Activated CD4-positive, CD25-positive, alpha-beta regulatory T cell treated with anti-CD3 and anti-CD28 coated beads, Interleukin-2, amount 50 U/mL, for 72 hours (primary cell): ENCODE data around the gene ACIN1.

Source experiments
- DNase-seq: peaks from one replicate; pipeline ENCODE4 v3.0.0; 2021

ACIN1 gene

DNA sequence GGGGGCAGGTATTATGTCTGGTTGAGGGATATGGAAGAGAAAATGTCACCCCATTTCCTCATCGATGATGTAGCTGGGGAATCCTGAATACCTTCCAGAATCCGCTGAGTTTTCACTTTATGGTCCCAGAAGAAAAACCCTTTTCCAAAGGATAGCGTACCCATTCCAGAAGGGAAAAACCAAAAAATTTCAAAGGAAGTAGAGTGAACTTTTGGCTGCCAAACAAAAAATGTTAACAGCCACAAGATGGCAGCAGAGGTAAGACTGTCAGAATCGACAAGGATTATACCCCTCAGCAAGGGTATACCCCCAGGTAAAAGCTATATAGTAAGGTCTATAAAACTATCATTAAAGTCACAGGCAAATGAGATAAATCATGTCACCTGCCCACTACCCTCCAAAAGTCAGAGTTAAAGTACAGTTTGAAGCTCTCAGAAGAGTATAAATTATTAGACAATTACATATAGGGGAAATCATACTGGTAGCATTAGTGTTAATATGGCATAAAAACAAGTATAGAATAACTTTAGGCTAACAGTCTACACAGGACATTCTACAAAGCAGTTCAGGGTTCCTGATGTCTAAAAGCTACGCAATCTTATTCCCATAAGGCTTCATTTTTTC lies 18.0 kb downstream of the ACIN1 start:
- no peak for DNase-seq

DNA sequence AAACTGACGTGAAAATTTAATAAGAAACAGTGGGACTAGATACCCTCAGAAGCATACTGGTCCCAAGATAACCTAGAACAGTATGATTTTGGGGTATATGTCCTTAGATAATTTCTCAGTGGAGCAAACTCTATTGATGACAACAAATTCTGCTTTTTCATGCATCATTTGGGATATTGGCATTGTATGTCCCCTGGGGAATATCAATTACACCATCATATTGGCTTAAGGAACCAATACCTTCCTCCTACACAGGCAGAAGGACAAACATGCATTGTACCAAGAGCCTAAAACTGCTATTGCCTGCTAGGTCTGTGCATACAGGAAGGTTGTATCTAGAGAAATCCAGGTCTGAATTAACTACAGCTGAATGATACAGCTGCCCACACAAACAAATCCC lies 20.0 kb downstream of the ACIN1 start:
- DNase-seq, result no peak

DNA sequence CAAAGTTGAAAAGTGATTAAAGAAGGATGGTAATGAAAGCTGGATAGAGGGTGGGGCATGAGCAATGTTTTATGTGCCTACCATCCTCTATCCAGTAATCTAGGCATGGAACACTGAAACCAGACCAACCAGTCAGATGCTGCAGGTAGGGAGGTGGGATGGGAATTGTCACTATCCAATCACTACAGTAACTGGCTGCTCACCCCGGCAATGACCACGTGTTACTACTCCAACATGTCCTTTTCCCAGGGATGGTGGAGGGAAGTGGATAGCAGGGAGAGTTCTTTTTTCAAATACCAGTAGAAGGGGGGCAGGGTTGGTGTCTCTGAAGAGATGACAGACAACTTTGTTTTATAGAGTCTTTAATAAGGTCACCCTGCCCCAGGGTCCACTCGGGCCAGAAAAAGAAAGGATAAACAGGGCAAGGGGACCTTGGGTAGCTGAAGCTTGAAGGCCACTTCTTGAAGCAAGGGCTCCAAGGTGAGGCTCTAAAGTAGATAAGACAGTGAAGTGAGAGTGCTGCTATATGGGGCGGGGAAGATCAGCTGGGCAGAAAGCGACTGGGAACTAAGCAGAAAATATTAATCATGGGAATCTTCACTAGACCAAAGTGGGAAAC lies 22.9 kb downstream of the ACIN1 start:
- DNase-seq, result no peak

DNA sequence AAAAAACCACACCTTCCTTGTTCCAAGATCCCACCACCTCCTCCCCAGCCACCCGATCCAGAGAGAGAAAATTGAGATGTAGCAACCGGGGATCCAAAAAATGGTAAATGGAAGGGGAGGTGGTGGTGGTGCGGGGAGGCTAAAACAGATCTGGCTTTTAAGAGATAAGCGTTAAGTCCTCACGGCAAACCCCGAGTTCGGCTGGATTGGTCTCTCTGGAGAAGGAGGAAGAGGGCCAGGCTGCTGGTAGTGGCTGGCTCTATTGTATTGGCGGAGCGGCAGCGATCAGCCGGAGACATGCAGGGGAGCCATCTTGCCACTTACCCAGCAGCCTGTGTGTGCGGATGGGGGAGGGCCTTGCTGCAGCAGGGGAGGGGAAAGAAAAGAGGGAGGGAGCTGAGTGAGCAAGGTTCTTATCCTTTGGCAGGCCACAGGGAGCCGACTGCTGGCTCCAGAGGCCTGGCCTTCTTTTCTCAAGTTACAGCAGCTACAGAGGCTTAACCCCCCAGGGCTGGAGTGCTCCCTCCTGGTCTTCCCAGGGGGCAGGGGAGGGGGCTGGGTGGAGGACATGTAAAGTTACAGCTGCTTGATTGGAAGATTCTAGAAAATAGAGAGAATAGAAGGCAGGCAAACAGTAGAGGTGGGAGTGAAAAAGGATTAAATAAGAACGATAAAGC lies 23.6 kb downstream of the ACIN1 start:
- peak; percentile 74 for DNase-seq

DNA sequence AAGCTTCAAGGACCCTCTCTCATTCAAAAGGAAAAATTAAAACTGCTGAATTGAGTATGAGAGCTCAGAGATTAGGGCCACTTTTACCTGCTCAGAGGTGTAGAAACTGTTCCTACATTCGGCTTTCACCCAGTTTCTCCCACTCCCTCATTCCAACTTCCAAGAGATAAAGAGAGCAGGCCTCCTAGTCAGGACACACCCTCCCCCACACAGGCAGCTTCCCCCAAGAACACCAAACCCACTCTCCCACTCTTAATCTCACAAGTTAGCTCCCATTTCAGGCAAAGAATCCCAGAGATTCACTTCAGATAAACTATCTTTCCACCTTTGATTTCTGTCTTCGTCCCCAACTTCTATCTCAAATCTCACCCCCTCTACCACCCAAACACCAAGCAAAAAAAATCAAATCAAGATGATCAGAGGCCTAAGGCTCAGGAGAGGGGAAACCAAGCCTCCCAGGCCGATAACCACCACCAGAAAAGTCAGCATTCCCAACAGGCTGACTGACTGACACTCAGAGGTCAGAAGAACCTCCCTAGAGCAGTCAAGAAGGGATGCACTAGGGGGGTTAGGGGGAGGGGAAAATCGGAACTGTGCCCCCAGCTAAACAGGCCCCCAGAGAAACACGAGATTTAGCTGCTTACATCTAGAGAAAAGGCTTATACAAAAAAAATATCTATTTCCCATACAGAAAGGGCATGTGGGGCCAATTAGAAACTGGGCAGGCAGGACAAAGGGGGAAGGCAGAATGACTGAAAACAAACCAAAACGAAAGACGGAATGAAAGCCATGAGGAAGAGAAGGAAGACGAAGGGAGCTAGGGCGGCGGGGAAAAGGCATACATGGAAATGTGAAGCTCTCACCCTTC lies 24.4 kb downstream of the ACIN1 start:
- DNase-seq, result no peak

DNA sequence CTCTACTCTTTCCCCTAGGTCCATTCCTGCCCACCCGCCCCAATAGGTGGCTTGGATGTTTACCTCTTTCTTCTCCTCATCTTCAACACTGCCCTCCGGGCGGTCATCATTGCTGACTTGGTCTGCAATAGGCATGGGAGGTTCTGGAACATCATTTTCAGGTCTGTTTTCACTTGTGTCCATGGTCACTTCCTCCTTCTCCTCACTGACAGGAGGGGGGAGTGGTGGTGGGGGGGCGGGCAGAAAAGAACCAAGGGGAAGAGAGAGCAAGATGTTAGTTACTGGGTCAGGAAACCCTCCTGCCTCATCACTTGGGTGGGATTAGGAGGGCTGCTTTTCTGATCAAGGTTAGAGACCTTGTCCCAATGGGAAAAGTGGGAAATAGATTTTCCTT lies 25.5 kb downstream of the ACIN1 start:
- DNase-seq, result no peak

DNA sequence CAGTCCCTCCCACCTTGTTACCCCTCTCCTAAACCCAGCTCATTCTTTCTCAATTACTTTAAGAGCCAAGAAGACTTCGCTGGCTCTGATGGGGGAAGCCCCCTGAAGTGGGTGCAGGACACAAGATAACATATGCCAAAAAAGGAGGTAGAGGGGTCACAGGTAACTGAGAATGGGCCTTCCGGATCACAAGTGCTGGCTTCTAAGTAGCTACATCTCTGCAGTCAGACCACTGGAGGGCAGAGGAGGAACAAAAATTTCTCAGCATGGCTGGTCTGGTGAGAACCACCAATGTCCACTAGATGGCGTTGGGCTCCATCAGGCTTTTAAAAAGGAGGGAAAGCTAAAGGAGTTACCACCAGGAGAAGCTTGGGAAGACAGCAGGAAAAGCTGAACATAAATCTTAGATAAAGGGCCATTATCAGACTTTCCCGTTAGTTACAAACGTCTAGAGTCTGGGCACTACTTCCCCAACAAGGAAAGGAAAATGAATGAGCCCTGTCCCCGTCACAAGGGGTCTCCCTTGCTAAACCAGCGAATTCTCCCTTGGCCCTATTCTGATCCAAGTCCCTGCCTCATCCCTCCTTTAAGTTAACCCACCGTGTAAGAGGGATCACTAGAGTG lies 26.0 kb downstream of the ACIN1 start:
- peak; percentile 59 for DNase-seq

DNA sequence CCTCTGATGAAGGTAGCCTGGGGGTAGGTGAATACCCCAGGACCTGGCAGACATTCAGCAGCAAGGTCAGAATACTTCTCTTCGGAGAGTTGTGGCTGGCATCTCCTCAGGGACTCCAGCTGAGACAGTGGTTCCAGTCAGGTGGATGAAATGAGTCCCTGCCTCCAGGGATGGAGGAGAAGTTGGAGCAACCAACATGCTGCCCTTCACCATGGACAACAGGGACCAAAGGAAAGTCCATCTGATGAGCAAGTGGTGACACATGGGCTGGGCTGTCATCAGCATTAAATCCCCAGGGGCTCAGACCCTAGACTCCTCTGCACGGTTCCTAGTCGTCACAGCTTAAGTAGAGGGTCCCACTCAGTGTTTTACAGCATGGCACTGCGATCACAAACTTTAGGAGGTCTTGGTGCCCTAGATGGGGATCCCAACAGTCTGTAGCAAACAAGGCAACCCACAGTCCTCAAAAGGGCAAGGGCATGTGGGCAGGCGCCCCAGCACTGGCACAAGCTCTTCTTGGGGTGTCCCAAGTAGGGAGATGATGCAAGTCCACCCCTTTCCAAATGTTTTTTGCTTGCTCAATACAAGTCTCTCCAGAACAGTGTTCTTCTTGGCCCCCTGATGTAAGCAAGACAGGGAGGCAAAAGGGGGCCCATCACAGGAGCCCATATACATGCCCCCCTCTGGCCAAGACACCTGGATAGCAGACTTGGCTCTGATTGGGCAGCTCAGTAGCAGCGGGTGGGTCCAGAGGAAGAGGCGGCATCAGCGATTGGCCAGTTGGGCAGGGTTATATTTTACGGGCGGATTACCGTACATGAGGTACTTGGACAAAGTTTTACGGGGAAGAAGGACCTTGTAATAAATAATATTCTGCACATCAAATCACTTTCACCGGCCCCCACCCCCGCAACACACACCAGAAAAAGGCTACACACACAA lies 26.8 kb downstream of the ACIN1 start:
- DNase-seq, result no peak

DNA sequence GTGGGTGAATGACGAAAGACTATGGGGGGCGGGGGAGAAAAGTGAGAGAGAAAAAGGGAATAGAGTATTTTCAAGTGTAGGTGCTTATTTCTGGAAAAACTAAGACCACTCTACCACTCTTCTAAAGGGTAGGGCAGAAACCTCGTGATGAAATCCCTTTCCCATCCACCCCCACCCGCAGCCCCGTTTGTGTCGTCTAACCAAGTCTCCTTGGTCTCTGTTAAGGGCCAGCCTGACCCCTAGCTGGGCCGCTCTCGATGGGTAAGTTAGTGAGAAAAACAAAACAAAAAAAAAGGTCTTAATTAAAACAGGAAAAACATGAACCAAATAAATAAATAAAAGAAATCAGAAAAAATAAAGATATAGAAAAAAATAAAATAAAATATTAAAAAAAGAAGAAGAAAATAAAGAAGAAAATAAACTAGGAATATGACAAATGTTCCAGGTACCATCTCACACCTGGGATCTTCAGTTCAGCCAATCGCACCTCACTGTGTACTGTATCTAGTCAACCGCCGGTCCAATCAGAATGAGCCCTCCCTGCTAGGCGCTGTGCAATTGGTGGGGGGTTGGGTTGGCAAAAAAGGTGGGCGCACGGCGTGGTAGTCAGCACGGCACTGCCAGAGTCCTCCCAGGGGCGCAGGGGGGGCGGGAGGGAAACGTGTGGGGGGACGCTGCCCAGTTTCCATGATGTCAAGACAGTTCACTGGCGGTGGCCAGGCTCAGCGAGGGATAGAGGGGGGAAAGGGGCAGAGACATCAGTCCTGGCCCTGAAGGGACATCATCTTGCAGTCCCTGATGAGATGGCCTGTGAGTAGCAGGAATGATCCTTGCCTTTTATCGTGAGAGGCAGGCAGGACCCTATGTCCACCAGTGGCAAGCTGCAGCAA lies 27.8 kb downstream of the ACIN1 start:
- no peak for DNase-seq

DNA sequence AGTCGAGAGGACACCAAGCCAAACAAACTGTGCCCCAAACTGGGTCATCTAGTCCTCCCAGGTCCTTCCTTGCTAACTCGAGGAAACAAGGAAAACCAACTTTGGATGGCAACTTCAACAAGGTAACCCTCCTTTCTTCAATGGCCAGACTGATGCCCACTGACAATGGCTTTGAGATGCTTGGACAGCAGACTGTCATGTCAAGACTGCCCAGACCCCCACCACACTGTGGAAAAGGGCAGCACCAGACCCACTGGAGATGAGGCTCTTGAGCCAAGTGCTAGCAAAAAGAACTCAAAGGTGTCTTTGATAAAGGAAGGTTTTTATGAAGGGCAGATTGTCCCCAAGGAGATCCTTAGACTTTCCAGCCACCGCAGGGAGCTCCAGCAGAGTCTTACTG lies 28.6 kb downstream of the ACIN1 start:
- DNase-seq, result no peak

DNA sequence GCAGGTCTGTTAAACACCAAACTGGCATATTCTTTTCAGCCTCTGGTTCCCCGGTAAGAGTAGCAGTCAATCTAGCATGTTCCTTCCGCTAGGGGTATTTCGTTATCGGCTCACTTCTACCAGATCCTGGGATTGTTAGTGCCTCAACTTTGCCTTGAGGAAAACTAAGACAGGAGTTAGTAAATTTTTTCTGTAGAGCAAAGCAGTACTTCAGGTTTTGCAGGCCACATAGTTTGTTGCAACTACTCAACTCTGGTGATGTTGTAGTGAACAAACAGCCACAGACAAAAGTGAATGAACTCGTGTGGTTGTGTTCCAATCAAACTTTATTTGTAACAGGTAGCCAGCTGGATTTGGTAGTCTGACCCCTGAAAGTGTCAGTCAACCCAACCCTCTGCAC lies 31.3 kb downstream of the ACIN1 start:
- DNase-seq, result no peak

DNA sequence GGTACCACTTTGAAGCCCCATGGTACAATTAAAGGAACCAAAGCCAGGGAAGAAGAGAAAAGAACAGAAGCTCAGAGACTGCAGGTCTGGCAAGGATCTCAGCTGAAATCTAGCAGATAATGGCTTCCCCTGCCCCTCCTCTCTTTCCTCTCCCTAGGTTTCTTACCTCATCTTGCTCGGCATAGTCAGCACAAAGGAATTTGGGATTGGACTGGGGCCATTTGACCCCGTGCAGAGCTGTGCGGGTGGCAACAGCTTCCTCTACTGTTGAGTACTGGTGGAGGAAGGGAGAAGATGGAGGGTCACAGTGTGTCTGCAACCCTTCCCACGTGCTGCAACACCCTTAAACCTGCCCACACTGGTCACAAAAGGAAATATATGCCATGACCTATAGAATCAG lies 32.9 kb downstream of the ACIN1 start:
- no peak for DNase-seq

DNA sequence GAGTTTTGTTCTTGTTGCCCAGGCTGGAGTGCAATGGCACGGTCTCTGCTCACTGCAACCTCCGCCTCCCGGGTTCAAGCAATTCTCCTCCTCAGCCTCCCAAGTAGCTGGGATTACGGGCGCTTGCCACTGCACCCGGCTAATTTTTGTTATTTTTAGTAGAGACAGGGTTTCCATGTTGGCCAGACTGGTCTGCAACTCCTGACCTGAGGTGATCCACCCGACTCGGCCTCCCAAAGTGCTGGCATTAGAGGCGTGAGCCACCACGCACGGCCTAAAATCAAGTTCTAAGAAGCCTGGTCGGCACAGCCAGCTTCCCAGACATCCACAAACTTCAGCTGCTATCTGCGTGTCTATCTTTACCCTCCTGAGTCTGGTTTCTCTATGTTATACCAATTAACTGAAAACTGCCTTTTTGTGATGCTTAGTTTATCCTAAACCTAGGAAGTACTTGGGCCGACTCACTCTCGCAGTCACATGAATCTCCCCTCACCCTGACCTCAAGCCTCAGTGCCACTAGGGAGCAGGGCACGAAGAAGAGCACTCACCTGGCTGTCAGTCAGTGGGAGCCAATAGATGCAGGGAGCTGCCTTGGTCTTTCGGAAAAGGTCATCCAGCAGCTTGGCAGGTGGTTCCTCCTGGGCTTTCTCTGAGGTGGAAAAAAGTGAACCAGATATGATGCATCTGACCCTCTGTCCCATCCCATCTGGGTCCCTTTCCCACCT lies 34.2 kb downstream of the ACIN1 start:
- DNase-seq, result no peak

DNA sequence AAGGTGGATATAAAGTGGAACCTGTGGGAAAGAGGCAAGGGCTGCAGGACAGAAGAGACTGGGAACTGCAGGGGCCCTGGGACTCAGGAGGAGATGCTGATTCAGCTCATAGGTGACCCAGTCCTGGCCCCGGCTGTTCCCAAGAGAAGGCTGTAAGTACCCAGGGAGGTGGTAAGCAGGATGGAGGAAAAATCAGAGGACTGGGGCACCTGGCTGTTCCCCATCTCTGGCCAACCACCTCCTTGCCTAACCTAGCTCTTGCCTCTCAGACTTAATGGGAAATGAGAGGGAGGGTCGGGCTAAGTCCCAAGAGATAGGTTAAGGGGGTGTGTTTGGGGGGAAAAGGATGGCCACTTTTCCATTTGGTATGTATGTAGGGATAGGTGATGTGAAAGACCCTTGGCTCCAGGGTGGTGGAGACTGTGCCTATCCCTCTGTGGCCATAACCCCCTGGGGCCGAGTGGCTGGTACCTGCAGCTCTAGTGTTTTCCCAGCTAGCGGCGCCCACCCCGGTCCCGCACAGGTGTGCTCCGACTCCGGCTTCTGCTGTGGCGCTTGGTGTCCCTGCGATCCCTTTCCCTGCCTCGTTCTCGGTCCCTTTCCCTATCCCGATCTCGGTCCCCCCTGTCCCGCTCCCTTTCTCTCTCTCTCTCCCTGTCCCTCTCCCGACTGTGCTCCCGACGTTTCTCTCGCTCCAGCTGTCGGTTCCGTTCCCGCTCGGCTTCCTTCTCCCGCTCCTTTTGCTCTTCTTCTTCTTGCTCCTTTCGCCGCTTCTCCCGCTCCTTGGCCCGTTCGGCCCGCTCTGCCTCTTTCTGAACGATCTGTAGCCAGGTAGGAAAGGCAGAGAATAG lies 36.1 kb downstream of the ACIN1 start:
- no peak for DNase-seq

DNA sequence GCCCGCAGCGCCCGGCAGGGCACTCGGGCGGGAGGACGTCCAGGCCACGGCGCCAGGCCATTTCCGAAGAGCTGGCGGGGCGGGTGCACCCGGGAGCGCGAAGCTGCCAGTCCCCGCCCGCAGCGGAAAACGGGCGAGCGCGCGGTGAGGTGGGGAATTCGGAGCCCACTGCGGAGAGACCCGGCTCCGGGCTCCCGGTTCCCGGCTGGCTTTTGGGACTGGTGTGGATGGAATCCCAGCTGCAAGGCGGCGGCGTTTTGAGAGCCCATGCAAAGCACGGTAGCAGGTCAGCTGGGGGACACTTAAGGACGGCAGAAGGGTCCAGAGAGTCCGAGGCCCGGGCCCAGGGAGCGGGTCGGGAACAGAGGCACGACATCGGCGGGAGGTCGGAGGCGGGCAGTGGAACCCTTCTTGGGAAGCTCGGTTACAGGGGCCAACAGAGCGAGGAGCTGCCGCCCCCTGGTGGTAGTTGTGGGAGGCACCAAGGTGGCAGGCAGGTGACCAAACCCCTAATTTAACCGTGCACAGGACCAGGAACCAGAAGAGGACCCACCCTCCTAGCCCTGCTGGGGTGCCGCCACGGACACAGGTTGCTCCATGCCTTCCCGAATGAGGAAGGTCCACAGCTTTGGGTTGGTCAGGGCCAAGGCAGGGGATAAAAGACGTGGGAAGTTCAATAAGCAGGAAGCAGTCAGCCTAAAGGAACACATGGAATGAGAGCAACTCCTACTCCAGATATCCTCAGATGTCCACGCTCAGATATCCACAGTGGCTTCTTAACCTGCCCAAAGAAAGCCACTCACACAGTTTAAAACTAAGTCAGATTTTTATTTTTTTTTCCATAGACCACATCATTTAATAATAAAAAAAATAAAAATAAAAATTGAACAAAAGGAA lies 36.9 kb downstream of the ACIN1 start:
- DNase-seq, result peak; percentile 87

DNA sequence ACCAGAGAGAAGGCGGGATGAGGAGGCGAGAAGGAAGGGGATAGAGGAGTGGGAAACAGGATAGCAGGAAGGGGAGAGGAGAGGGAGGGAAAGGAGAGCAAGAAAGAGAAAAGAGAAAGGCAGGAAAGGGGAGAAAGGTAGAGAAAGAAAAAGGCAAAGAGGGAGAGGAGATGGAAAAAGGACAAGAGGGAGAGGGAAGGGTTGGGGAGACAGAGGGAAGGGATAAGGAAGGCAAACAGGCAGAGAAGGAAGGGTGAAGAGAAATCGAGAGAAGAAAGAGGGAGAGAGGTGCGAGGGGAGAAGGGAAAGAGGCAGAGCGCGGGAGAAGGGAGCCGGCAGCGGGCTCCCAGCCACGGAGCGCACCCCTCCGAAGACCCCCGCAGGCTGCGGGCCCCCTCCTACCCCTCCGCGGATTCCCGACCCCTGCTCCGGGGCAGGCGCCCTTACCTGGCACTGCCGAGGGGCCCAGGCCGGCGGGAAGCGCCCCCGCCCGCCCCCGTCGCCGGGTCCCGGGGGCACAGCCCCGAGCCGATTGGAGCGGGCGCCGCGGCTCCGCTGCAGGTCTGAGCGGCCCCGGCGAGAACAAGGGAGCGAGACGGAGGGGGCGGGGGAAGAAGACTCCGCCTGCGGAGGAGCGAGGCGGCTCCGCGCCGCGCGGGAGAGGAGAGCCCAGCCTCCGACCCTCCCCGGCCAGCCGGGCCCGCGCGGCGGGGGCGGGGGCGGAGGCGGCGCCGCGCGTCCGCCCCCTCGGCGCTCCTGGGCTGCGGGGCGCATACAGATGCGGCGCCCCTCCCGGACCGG lies 37.8 kb downstream of the ACIN1 start, which contains the start of gene CDH24:
TSS of gene CDH24 (minus strand) at position 565 of the 801 bp plus-strand sequence. CDS start 1,787 bp downstream, outside the sequence.
- DNase-seq, result peak; percentile 62
